GM19043 (cell line): ENCODE measurements around the gene TAF4B.
"Not testable (repeated sequence)": the region's sequence is repeated elsewhere in the genome, so short reads cannot be mapped to it uniquely, and the experiment has no call there.

Experiments used
- ATAC-seq: cut with Tn5 transposase; IDR thresholded peaks from one replicate; pipeline ENCODE4 v1.9.1; 2021; ENCODE audit warnings: low read depth; ENCODE audit not compliant: unreplicated experiment

TAF4B gene

GRCh38 chr18:26370037-26370436, 143.8 kb downstream of the TAF4B start:
- ATAC-seq, result no peak

- no peak for ATAC-seq
Measured at GRCh38 chr18:26376105-26376504, 149.9 kb downstream of the TAF4B start.

- no peak for ATAC-seq
Measured at GRCh38 chr18:26378701-26379100, 152.5 kb downstream of the TAF4B start.

- ATAC-seq, result not testable (repeated sequence)
Measured at GRCh38 chr18:26381555-26381954, 155.3 kb downstream of the TAF4B start.

- ATAC-seq, result no peak
Measured at GRCh38 chr18:26383454-26384270, 157.4 kb downstream of the TAF4B start.

GRCh38 chr18:26386002-26386401, 159.8 kb downstream of the TAF4B start:
- ATAC-seq, result no peak

GRCh38 chr18:26386441-26386840, 160.2 kb downstream of the TAF4B start:
- no peak for ATAC-seq

GRCh38 chr18:26394047-26394654, 167.9 kb downstream of the TAF4B start:
- ATAC-seq, result no peak

GRCh38 chr18:26397019-26397418, 170.8 kb downstream of the TAF4B start:
- ATAC-seq, result peak; percentile 51

GRCh38 chr18:26403491-26403890, 177.2 kb downstream of the TAF4B start:
- ATAC-seq, result no peak

GRCh38 chr18:26405190-26405801, 179.1 kb downstream of the TAF4B start:
- ATAC-seq, result peak; percentile 92

- ATAC-seq, result no peak
Measured at GRCh38 chr18:26406324-26406723, 180.1 kb downstream of the TAF4B start.

- no peak for ATAC-seq
Measured at GRCh38 chr18:26406854-26407517, 180.7 kb downstream of the TAF4B start.

- ATAC-seq, result no peak
Measured at GRCh38 chr18:26407736-26408601, 181.7 kb downstream of the TAF4B start.

- ATAC-seq, result no peak
Measured at GRCh38 chr18:26409091-26409490, 182.8 kb downstream of the TAF4B start.

GRCh38 chr18:26414901-26415440, 188.7 kb downstream of the TAF4B start:
- no peak for ATAC-seq

- no peak for ATAC-seq
Measured at GRCh38 chr18:26415631-26416030, 189.4 kb downstream of the TAF4B start.

- no peak for ATAC-seq
Measured at GRCh38 chr18:26416652-26417150, 190.5 kb downstream of the TAF4B start.

- no peak for ATAC-seq
Measured at GRCh38 chr18:26417190-26417589, 190.9 kb downstream of the TAF4B start.

- ATAC-seq, result no peak
Measured at GRCh38 chr18:26418225-26418624, 192.0 kb downstream of the TAF4B start.
